Thyroid gland (tissue), 4 donors: ENCODE measurements around the gene FBXO11. TPM values are rescaled to one million over a fixed set of nuclear protein-coding genes. Genes with fewer than 3 reads are reported as not detected.

ENCODE experiments used
- DNase-seq, 2 donors: peaks; one replicate each; pipeline ENCODE4 v3.0.0-alpha.2; 2019
- H3K27ac ChIP-seq, 3 donors: fragments of 200-600 bp; sonication (generic); 1 replicate in 2 of 3; 2 replicates in 1 of 3; pipeline ENCODE4 v1.5.1; 2016 to 2019; ENCODE audit warnings: mild to moderate bottlenecking in 1 of 3, moderate library complexity in 1 of 3
- H3K27me3 ChIP-seq: fragments of 200-600 bp; sonication (generic); one replicate; pipeline ENCODE4 v1.5.1; 2019
- H3K36me3 ChIP-seq, 2 donors: fragments of 200-600 bp; sonication (generic); one replicate each; pipeline ENCODE4 v1.5.1; 2016 to 2019
- H3K4me1 ChIP-seq, 2 donors: fragments of 200-600 bp; sonication (generic); one replicate each; pipeline ENCODE4 v1.5.1; 2017 to 2019
- H3K4me3 ChIP-seq, 3 donors: fragments of 200-600 bp; sonication (generic); replicated peaks in 1 of 3; 1 replicate in 2 of 3; 2 replicates in 1 of 3; pipeline ENCODE4 v1.5.1; 2016; ENCODE audit warnings: mild to moderate bottlenecking in 1 of 3
- H3K9me3 ChIP-seq: fragments of 200-600 bp; sonication (generic); one replicate; pipeline ENCODE4 v1.5.1; 2017
- CTCF ChIP-seq, 6 experiments: fragments of 200-600 bp in 3 of 6; fragments of 450-650 bp in 3 of 6; sonication (generic) in 3 of 6; IDR thresholded peaks; one replicate each; pipeline ENCODE4 v1.5.1; 2016 to 2019; ENCODE audit warnings: antibody characterized with exemption in 6 of 6, mild to moderate bottlenecking in 2 of 6, inconsistent platforms in 1 of 6, moderate library complexity in 1 of 6
- POLR2A ChIP-seq, 2 donors: fragments of 450-650 bp; IDR thresholded peaks; one replicate each; pipeline ENCODE4 v1.6.1; 2017; ENCODE audit warnings: antibody characterized with exemption in 2 of 2, mild to moderate bottlenecking in 2 of 2, moderate library complexity in 1 of 2
- WGBS, 2 donors: methylation state at CpG; one replicate each; pipeline ENCODE4 v1.1.5; 2017; 5-methylcytosine and 5-hydroxymethylcytosine counted together
- intact Hi-C: fragments of 100-400 bp; cut with DNase I; formaldehyde crosslinking; loops from one replicate; pipeline ENCODE4 v1.15.1; 2023
- total RNA-seq, 4 donors: library from RNA; depleted of rRNA; stranded (reverse); fragments of >200 nt; gene quantifications; one replicate each; pipeline ENCODE4 v1.2.3, GENCODE V29; 2016

FBXO11 gene
- total RNA-seq, 4 donors from 2014 or later, result 50.4 to 82.8 (median 60.6) TPM

DNA sequence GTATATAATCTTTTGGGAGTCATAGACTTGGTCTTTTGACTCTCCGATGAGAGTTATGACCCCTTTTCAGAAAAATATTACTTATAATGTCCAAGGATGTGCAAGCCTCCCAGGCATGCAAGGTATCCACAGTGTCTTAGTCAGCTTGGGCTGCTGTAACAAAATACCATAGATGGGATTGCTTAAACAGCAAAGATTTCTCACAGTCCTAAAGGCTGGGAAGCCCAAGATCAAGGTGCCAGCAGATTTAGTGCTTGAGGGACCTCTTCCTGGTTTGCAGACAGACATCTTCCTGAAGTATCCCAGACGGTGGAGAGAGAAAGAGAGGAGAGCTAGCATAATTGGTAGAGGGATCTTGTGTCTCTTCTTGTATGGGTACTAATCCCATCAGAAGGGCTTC lies 35.6 kb upstream of the FBXO11 start:
- Histone ChIP-seq H3K4me3 (no peak overlapping the region), H3K4me1 (no peaks in the 10 kb centered on the region), H3K27me3 (no peaks in the 10 kb centered on the region), H3K36me3 (no peaks in the 10 kb centered on the region), H3K27ac (no peak overlapping the region), H3K9me3 (no peaks in the 10 kb centered on the region)
- 65 to 77% methylated on average over 2 of the region's 2 CpGs for WGBS, 2 donors
- intact Hi-C loops, result no loop called here
- TF ChIP-seq POLR2A (IDR thresholded peaks at IDR 0.05) (no peak), CTCF (IDR thresholded peaks at IDR 0.05) (no peak)
- no peak for DNase-seq

DNA sequence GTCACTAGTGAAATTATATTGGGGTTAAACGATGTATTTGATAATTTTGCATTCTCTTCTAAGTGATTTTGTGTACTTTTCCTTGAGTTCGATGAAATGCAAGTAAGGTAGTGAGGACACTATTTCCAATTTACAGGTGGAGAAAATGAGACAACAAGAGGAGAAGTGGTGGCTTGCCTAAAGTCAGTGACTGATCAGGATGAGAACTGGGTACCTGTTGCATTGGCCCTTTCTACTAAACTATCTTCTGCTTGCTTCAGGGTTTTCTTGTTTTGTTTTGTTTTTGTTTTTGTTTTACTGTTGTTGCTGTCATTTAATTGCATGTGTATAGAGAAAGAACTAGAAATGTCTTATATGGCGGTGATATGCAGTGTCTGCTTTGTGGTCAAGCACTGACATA lies 31.4 kb upstream of the FBXO11 start:
- Histone ChIP-seq H3K27me3 (no peaks in the 10 kb centered on the region), H3K9me3 (no peaks in the 10 kb centered on the region), H3K4me3 (no peak overlapping the region), H3K36me3 (no peaks in the 10 kb centered on the region), H3K27ac (no peak overlapping the region), H3K4me1 (no peaks in the 10 kb centered on the region)
- DNase-seq, result no peak
- 94 to 95% methylated on average over 3 of the region's 3 CpGs for WGBS, 2 donors
- TF ChIP-seq POLR2A (IDR thresholded peaks at IDR 0.05) (no peak), CTCF (IDR thresholded peaks at IDR 0.05) (no peak)
- intact Hi-C loops, result no loop called here

- TF ChIP-seq POLR2A (IDR thresholded peaks at IDR 0.05), result no peak
- TF ChIP-seq CTCF (IDR thresholded peaks at IDR 0.05), result no peak
- WGBS, 2 donors, result 81 to 82% methylated on average over 4 of the region's 4 CpGs
Observed at GRCh38 chr2:47935071-47935470, 28.8 kb upstream of the FBXO11 start.

GRCh38 chr2:47918043-47918442 lies 11.7 kb upstream of the FBXO11 start:
- no peak for TF ChIP-seq POLR2A (IDR thresholded peaks at IDR 0.05)
- no peak for TF ChIP-seq CTCF (IDR thresholded peaks at IDR 0.05)
- H3K36me3 ChIP-seq, result no peaks in the 10 kb centered on the region
- no peaks in the 10 kb centered on the region for H3K9me3 ChIP-seq
- no peak for DNase-seq
- WGBS, 2 donors, result 91 to 94% methylated on average over 3 of the region's 3 CpGs
- no peak overlapping the region for H3K27ac ChIP-seq
- H3K4me3 ChIP-seq, result no peak overlapping the region
- H3K27me3 ChIP-seq, result no peaks in the 10 kb centered on the region
- intact Hi-C loops, result no loop called here
- H3K4me1 ChIP-seq, result no peaks in the 10 kb centered on the region

More at GRCh38 chr2:47935071-47935470, 28.8 kb upstream of the FBXO11 start:
- no peak for DNase-seq
- no peak overlapping the region for H3K4me3 ChIP-seq
- intact Hi-C loops, result no loop called here
- H3K36me3 ChIP-seq, result no peaks in the 10 kb centered on the region
- no peaks in the 10 kb centered on the region for H3K4me1 ChIP-seq
- no peaks in the 10 kb centered on the region for H3K27me3 ChIP-seq
- H3K27ac ChIP-seq, result no peak overlapping the region
- no peaks in the 10 kb centered on the region for H3K9me3 ChIP-seq

- no peaks in the 10 kb centered on the region for H3K4me1 ChIP-seq
- no peaks in the 10 kb centered on the region for H3K9me3 ChIP-seq
- no peak for DNase-seq
- WGBS, 2 donors, result 86 to 87% methylated on average over 3 of the region's 3 CpGs
- no peaks in the 10 kb centered on the region for H3K36me3 ChIP-seq
- no peak for TF ChIP-seq POLR2A (IDR thresholded peaks at IDR 0.05)
- no peak for TF ChIP-seq CTCF (IDR thresholded peaks at IDR 0.05)
- H3K4me3 ChIP-seq, result no peak overlapping the region
- H3K27me3 ChIP-seq, result no peaks in the 10 kb centered on the region
- intact Hi-C loops, result no loop called here
- no peak overlapping the region for H3K27ac ChIP-seq
Observed at GRCh38 chr2:47917276-47917961, 11.1 kb upstream of the FBXO11 start.
